ENCODE results near the gene ANKRD37. TPM values are rescaled to one million over a fixed set of nuclear protein-coding genes. Genes with fewer than 3 reads are reported as not detected.

The ANKRD37 gene
- total RNA-seq, 4 donors from 2014 or later = 2.0 to 10.0 (median 7.1) TPM

- H3K27me3 ChIP-seq = no peaks in the 10 kb centered on the region
- peak overlapping the region; percentile 57 to 80 (median 68) for H3K4me3 ChIP-seq
- no peak for TF ChIP-seq CTCF (IDR thresholded peaks at IDR 0.05)
- TF ChIP-seq POLR2AphosphoS5 (IDR thresholded peaks at IDR 0.05) = peak; percentile 67 to 86 (median 72)
- TF ChIP-seq POLR2A (IDR thresholded peaks at IDR 0.05) = peak; percentile 71
- TF ChIP-seq EP300 (IDR thresholded peaks at IDR 0.05; ENCODE audit: low read depth) = no peak
- intact Hi-C loops (cut with DNase I; ENCODE audit: low total_unique reads) = loop anchor here (5.0 kb wide), 1 partner anchor 189 kb away; the partner anchor contains the start of gene SNX25
- DNase-seq = peak; percentile 98
- peaks cover 0 to 13% (median under 1%) of the 10 kb centered on the region in 4 donors for H3K36me3 ChIP-seq
- peaks cover 2 to 43% (median 17%) of the 10 kb centered on the region in 4 donors for H3K4me1 ChIP-seq
- in situ Hi-C loops (cut with MboI; ENCODE audit: low pct_ligation_motif_present in 1 of 4, low pct_unique_long_range_greater_than_20kb in 1 of 4, low sequenced_read_pairs in 3 of 4) = loop anchor here in 2 of 4 donors (10.0 kb wide), 2 partner anchors 181 to 191 kb away; partner anchors contain the start of genes CFAP97 (in 1 of the 2) and SNX25 (in 1 of the 2)
- WGBS, 2 donors (ENCODE audit: low coverage in 1 of 2) = 0 to 1% methylated on average over 1 to 91 of the region's 98 CpGs
- no peaks in the 10 kb centered on the region for H3K9me3 ChIP-seq
- H3K27ac ChIP-seq = peak overlapping the region; percentile 97 to 100 (median 99)
These were observed 501 bp upstream of the ANKRD37 start for GRCh38 chr4:185395956-185396723.

GRCh38 chr4:185398618-185399017, 2.0 kb downstream of the ANKRD37 start:
- Histone ChIP-seq H3K4me1 (peaks cover 2 to 43% (median 17%) of the 10 kb centered on the region in 4 donors), H3K36me3 (peaks cover 0 to 36% (median 10%) of the 10 kb centered on the region in 4 donors), H3K27me3 (no peaks in the 10 kb centered on the region), H3K9me3 (no peaks in the 10 kb centered on the region), H3K4me3 (peak overlapping the region in 1 of 4 donors; percentile 14), H3K27ac (peak overlapping the region; percentile 20 to 100 (median 98))
- TF ChIP-seq EP300 (IDR thresholded peaks at IDR 0.05; ENCODE audit: low read depth) (no peak), POLR2AphosphoS5 (IDR thresholded peaks at IDR 0.05) (no peak), POLR2A (IDR thresholded peaks at IDR 0.05) (no peak), CTCF (IDR thresholded peaks at IDR 0.05) (no peak)
- no peak for DNase-seq
- intact Hi-C loops (cut with DNase I; ENCODE audit: low total_unique reads) (loop anchor here (5.0 kb wide), 1 partner anchor 191 kb away; the partner anchor contains the start of gene SNX25), in situ Hi-C loops (cut with MboI; ENCODE audit: low pct_ligation_motif_present in 1 of 4, low pct_unique_long_range_greater_than_20kb in 1 of 4, low sequenced_read_pairs in 3 of 4) (loop anchor here in 2 of 4 donors (10.0 kb wide), 2 partner anchors 184 to 194 kb away; partner anchors contain the start of genes CFAP97 (in 1 of the 2) and SNX25 (in 1 of the 2))
- WGBS, 2 donors (ENCODE audit: low coverage in 1 of 2) = 42 to 52% methylated on average over 2 of the region's 2 CpGs

GRCh38 chr4:185399466-185399865, 2.8 kb downstream of the ANKRD37 start:
- TF ChIP-seq CTCF (IDR thresholded peaks at IDR 0.05) (no peak), POLR2AphosphoS5 (IDR thresholded peaks at IDR 0.05) (peak in 2 of 3 donors; percentile 46 to 53), POLR2A (IDR thresholded peaks at IDR 0.05) (peak; percentile 11), EP300 (IDR thresholded peaks at IDR 0.05; ENCODE audit: low read depth) (no peak)
- in situ Hi-C loops (cut with MboI; ENCODE audit: low pct_ligation_motif_present in 1 of 4, low pct_unique_long_range_greater_than_20kb in 1 of 4, low sequenced_read_pairs in 3 of 4) = loop anchor here in 2 of 4 donors (10.0 kb wide), 2 partner anchors 185 to 195 kb away; partner anchors contain the start of genes CFAP97 (in 1 of the 2) and SNX25 (in 1 of the 2)
- intact Hi-C loops (cut with DNase I; ENCODE audit: low total_unique reads) = loop anchor here (5.0 kb wide), 1 partner anchor 192 kb away; the partner anchor contains the start of gene SNX25
- Histone ChIP-seq H3K36me3 (peaks cover 0 to 38% (median 10%) of the 10 kb centered on the region in 4 donors), H3K27me3 (no peaks in the 10 kb centered on the region), H3K4me3 (peak overlapping the region in 1 of 4 donors; percentile 14), H3K9me3 (no peaks in the 10 kb centered on the region), H3K4me1 (peaks cover 2 to 43% (median 17%) of the 10 kb centered on the region in 4 donors), H3K27ac (peak overlapping the region; percentile 20 to 100 (median 60))
- peak; percentile 48 for DNase-seq
- WGBS, 2 donors (ENCODE audit: low coverage in 1 of 2) = 27 to 46% methylated on average over 8 of the region's 8 CpGs

GRCh38 chr4:185404031-185404430, 7.4 kb downstream of the ANKRD37 start:
- TF ChIP-seq CTCF (IDR thresholded peaks at IDR 0.05) (no peak), POLR2A (IDR thresholded peaks at IDR 0.05) (no peak), POLR2AphosphoS5 (IDR thresholded peaks at IDR 0.05) (no peak), EP300 (IDR thresholded peaks at IDR 0.05; ENCODE audit: low read depth) (no peak)
- WGBS, 2 donors (ENCODE audit: low coverage in 1 of 2) = 98 to 100% methylated on average over 1 to 4 of the region's 4 CpGs
- H3K36me3 ChIP-seq = peaks cover 0 to 51% (median 12%) of the 10 kb centered on the region in 4 donors
- no peak for DNase-seq
- H3K9me3 ChIP-seq = no peaks in the 10 kb centered on the region
- H3K4me1 ChIP-seq = peaks cover 2 to 13% (median 8%) of the 10 kb centered on the region in 4 donors
- in situ Hi-C loops (cut with MboI; ENCODE audit: low pct_ligation_motif_present in 1 of 4, low pct_unique_long_range_greater_than_20kb in 1 of 4, low sequenced_read_pairs in 3 of 4) (no loop called here), intact Hi-C loops (cut with DNase I; ENCODE audit: low total_unique reads) (no loop called here)
- H3K27me3 ChIP-seq = no peaks in the 10 kb centered on the region
- no peak overlapping the region for H3K27ac ChIP-seq
- H3K4me3 ChIP-seq = no peak overlapping the region

Data from transverse colon (tissue), 4 donors.